ENCODE data around the gene PRSS16.

PRSS16 gene

DNA sequence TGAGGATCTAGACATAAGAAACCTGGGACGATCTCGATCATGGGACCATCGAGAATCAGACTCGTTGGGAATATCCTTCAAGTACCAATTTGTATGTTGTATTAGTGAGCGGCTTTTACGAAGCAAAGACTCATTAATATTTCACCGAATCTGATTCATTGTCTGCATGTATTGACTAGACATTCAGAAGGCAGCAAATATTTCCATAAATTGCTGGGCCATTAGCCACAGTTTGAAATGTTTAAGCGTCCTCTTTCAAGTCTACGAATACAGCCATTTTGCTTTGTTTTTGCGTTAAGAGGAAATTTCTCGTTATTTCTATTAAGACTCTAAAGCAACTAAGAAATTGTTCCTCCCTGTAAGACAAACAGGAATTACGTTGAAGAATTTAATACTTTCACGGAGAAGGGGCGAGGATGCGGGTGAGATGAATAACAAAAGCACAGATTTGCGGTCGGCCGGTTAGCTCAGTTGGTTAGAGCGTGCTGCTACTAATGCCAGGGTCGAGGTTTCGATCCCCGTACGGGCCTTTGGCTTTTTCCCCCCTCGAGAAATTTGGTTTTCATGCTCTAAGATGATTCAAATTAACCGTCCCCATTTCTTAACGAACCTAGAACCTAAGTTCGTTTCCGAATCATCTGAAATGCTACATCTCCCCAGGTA lies 46.1 kb downstream of the PRSS16 start:
- TF ChIP-seq, protein P1, sequence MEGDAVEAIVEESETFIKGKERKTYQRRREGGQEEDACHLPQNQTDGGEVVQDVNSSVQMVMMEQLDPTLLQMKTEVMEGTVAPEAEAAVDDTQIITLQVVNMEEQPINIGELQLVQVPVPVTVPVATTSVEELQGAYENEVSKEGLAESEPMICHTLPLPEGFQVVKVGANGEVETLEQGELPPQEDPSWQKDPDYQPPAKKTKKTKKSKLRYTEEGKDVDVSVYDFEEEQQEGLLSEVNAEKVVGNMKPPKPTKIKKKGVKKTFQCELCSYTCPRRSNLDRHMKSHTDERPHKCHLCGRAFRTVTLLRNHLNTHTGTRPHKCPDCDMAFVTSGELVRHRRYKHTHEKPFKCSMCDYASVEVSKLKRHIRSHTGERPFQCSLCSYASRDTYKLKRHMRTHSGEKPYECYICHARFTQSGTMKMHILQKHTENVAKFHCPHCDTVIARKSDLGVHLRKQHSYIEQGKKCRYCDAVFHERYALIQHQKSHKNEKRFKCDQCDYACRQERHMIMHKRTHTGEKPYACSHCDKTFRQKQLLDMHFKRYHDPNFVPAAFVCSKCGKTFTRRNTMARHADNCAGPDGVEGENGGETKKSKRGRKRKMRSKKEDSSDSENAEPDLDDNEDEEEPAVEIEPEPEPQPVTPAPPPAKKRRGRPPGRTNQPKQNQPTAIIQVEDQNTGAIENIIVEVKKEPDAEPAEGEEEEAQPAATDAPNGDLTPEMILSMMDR (IDR thresholded peaks at IDR 0.05; ENCODE audit: low read depth, low read length) = no peak
- in situ Hi-C loops (cut with HindIII; ENCODE audit: low sequenced_read_pairs) = no loop called here
- no peak overlapping the region for H3K4me3 ChIP-seq (ENCODE audit: low read depth, low read length)
- DNase-seq (ENCODE audit: low read depth, low spot score) = peak; percentile 40

GRCh38 chr6:27294409-27294808 lies 46.9 kb downstream of the PRSS16 start:
- in situ Hi-C loops (cut with HindIII; ENCODE audit: low sequenced_read_pairs) = no loop called here
- DNase-seq (ENCODE audit: low read depth, low spot score) = no peak
- H3K4me3 ChIP-seq (ENCODE audit: low read depth, low read length) = no peak overlapping the region
- TF ChIP-seq, protein P1 (IDR thresholded peaks at IDR 0.05; ENCODE audit: low read depth, low read length) = no peak

- peak overlapping the region; percentile 43 for H3K4me3 ChIP-seq (ENCODE audit: low read depth, low read length)
- in situ Hi-C loops (cut with HindIII; ENCODE audit: low sequenced_read_pairs) = no loop called here
- peak; percentile 64 for DNase-seq (ENCODE audit: low read depth, low spot score)
- TF ChIP-seq, protein P1 (IDR thresholded peaks at IDR 0.05; ENCODE audit: low read depth, low read length) = no peak
Observed at GRCh38 chr6:27295301-27296079, 48.0 kb downstream of the PRSS16 start.

GRCh38 chr6:27296106-27296783 lies 48.7 kb downstream of the PRSS16 start:
- in situ Hi-C loops (cut with HindIII; ENCODE audit: low sequenced_read_pairs) = no loop called here
- peak overlapping the region; percentile 43 for H3K4me3 ChIP-seq (ENCODE audit: low read depth, low read length)
- DNase-seq (ENCODE audit: low read depth, low spot score) = peak; percentile 31
- TF ChIP-seq, protein P1 (IDR thresholded peaks at IDR 0.05; ENCODE audit: low read depth, low read length) = no peak

GRCh38 chr6:27297484-27297856 lies 50.0 kb downstream of the PRSS16 start:
- TF ChIP-seq, protein P1 (IDR thresholded peaks at IDR 0.05; ENCODE audit: low read depth, low read length) = no peak
- peak overlapping the region; percentile 5 for H3K4me3 ChIP-seq (ENCODE audit: low read depth, low read length)
- no peak for DNase-seq (ENCODE audit: low read depth, low spot score)
- in situ Hi-C loops (cut with HindIII; ENCODE audit: low sequenced_read_pairs) = no loop called here

DNA sequence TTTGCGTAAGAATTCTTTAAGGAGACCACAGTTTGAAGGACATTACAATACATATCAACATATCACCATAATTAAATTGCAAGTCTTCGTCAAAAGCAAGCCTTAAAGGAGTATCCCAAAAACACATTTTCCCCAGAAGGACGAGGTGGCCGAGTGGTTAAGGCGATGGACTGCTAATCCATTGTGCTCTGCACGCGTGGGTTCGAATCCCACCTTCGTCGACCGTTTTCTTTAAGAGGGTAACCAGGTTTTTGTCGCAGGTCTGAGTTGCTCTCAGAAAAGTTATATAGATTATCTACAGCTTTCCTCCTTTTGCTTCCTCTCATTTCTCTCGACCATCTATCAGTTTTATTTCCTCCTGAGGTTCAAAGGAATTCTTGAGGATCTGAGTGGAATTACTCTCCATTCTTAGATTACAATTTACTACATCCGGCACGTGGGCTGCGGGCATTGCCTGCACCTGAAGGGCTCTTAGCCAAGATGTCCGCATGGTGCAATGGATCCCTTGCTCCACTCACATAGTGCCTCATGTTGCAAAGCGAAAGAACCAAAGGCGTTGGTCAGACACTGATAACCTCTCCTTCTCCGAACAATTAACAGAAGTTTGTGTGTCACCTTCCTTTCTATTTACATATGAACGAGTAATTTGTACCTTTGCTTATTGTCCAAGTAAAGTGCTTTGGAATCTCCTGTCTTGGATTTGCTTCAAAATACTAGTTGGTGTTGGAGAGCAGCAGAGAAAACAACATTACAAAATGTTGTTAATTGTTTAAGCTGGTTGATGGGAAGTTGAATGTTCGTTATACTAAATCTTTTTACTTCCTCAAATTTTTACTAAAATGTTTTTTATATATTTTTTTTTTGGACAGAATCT lies 50.6 kb downstream of the PRSS16 start:
- peak; percentile 50 for DNase-seq (ENCODE audit: low read depth, low spot score)
- TF ChIP-seq, protein P1 (IDR thresholded peaks at IDR 0.05; ENCODE audit: low read depth, low read length) = no peak
- peak overlapping the region; percentile 5 for H3K4me3 ChIP-seq (ENCODE audit: low read depth, low read length)
- in situ Hi-C loops (cut with HindIII; ENCODE audit: low sequenced_read_pairs) = no loop called here
